MM.1S (cell line): Measurements from ENCODE around the gene VGLL4.

Source experiments
- DNase-seq: peaks from one replicate; pipeline ENCODE4 v3.0.0-alpha.2; 2015
- H2AFZ ChIP-seq: fragments of 300-600 bp; sonication (generic); 2 replicates; pipeline ENCODE4 v1.6.0; 2016; ENCODE audit warnings: antibody characterized with exemption, low read length
- H3F3A ChIP-seq: fragments of 300-600 bp; sonication (generic); 2 replicates; pipeline ENCODE4 v1.6.1; 2016; ENCODE audit warnings: mild to moderate bottlenecking, antibody characterized with exemption, low read length, moderate library complexity, mixed read lengths; ENCODE audit not compliant: insufficient read depth
- H3K27ac ChIP-seq: fragments of 300-600 bp; sonication (generic); 2 replicates; pipeline ENCODE4 v1.5.1; 2016; ENCODE audit warnings: mild to moderate bottlenecking, low read length
- H3K27me3 ChIP-seq: fragments of 300-600 bp; sonication (generic); replicated peaks from 2 replicates; pipeline ENCODE4 v1.6.0; 2016; ENCODE audit warnings: low read length; ENCODE audit not compliant: insufficient read depth
- H3K36me3 ChIP-seq: fragments of 300-600 bp; sonication (generic); replicated peaks from 2 replicates; pipeline ENCODE4 v1.6.1; 2016; ENCODE audit warnings: mild to moderate bottlenecking, low read length, mixed read lengths; ENCODE audit not compliant: insufficient read depth
- H3K4me1 ChIP-seq: fragments of 300-600 bp; sonication (generic); 2 replicates; pipeline ENCODE4 v1.6.1; 2016; ENCODE audit warnings: low read length, mixed read lengths
- H3K4me2 ChIP-seq: fragments of 300-600 bp; sonication (generic); 2 replicates; pipeline ENCODE4 v1.6.0; 2016; ENCODE audit warnings: low read depth, low read length
- H3K4me3 ChIP-seq: fragments of 300-600 bp; sonication (generic); 2 replicates; pipeline ENCODE4 v1.5.1; 2016; ENCODE audit warnings: low read length, mixed read lengths
- H3K79me2 ChIP-seq: fragments of 300-600 bp; sonication (generic); 2 replicates; pipeline ENCODE4 v1.6.1; 2016; ENCODE audit warnings: mixed run types, low read length, mixed read lengths
- H3K9ac ChIP-seq: fragments of 300-600 bp; sonication (generic); 2 replicates; pipeline ENCODE4 v1.6.1; 2016; ENCODE audit warnings: low read length, mixed read lengths
- H3K9me2 ChIP-seq: fragments of 300-600 bp; sonication (generic); replicated peaks from 2 replicates; pipeline ENCODE4 v1.6.1; 2016; ENCODE audit warnings: mild to moderate bottlenecking, low read length, mixed read lengths; ENCODE audit not compliant: insufficient read depth
- H3K9me3 ChIP-seq: fragments of 300-600 bp; sonication (generic); replicated peaks from 2 replicates; pipeline ENCODE4 v1.6.1; 2016; ENCODE audit warnings: mild to moderate bottlenecking, low read length, mixed read lengths; ENCODE audit not compliant: insufficient read depth
- H4K20me1 ChIP-seq: fragments of 300-600 bp; sonication (generic); 2 replicates; pipeline ENCODE4 v1.6.1; 2016; ENCODE audit warnings: mild to moderate bottlenecking, low read length, moderate library complexity, mixed read lengths; ENCODE audit not compliant: insufficient read depth
- EZH2 ChIP-seq: fragments of 300-600 bp; sonication (generic); optimal IDR thresholded peaks from 2 replicates; pipeline ENCODE3; 2017; ENCODE audit warnings: low read depth, mild to moderate bottlenecking, antibody characterized with exemption, low read length, mixed read lengths
- EZH2phosphoT487 ChIP-seq: fragments of 300-600 bp; sonication (generic); IDR thresholded peaks from 2 replicates; pipeline ENCODE4 v1.6.1; 2018; ENCODE audit warnings: antibody characterized with exemption, low read length
- TF ChIP-seq, protein P1 (sequence below): fragments of 300-600 bp; sonication (generic); IDR thresholded peaks from 2 replicates; pipeline ENCODE4 v1.5.1; 2016; ENCODE audit warnings: antibody characterized with exemption, low read length, mixed read lengths

VGLL4 gene

DNA sequence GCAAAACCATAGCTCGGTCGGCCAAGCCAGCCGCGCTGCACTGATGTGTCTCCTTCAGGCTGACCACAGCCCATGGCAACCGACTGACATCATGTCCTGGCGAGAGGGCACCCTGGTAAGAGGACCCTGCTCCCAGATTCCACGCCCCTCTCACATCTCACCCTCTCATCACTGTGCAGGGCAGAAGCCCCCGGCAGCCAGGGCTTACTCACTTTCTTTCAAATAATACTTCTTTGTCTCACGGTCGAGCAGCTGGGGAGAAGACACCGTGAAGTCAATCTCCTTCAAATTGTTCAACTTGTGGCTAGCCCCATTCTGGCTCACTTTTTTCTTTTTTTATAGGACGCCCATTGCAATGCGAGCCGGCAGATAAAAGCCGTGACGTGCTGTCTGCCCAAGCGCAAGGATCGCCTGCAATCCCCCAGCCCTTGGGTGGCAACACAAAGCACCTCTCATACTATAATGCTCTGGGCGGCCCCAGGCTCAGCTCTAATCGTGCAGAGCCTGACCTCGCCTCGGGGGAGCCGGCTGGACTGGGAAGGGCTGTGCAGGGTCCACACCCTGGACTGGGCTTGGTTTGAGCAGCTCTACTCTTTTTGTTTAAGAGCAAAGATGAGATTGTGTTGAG lies 33.6 kb downstream of the VGLL4 start:
- peaks cover 70% of the 10 kb centered on the region for H3K79me2 ChIP-seq
- no peak for DNase-seq
- H3K27ac ChIP-seq, result no peak overlapping the region
- TF ChIP-seq EZH2phosphoT487, result no peak
- no peak for TF ChIP-seq EZH2
- TF ChIP-seq, protein P1, sequence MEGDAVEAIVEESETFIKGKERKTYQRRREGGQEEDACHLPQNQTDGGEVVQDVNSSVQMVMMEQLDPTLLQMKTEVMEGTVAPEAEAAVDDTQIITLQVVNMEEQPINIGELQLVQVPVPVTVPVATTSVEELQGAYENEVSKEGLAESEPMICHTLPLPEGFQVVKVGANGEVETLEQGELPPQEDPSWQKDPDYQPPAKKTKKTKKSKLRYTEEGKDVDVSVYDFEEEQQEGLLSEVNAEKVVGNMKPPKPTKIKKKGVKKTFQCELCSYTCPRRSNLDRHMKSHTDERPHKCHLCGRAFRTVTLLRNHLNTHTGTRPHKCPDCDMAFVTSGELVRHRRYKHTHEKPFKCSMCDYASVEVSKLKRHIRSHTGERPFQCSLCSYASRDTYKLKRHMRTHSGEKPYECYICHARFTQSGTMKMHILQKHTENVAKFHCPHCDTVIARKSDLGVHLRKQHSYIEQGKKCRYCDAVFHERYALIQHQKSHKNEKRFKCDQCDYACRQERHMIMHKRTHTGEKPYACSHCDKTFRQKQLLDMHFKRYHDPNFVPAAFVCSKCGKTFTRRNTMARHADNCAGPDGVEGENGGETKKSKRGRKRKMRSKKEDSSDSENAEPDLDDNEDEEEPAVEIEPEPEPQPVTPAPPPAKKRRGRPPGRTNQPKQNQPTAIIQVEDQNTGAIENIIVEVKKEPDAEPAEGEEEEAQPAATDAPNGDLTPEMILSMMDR, result no peak
- H2AFZ ChIP-seq, result no peak overlapping the region
- no peaks in the 10 kb centered on the region for H3K9me3 ChIP-seq
- no peaks in the 10 kb centered on the region for H3K27me3 ChIP-seq
- H3K4me3 ChIP-seq, result no peak overlapping the region
- H3K9ac ChIP-seq, result no peak overlapping the region
- no peaks in the 10 kb centered on the region for H3F3A ChIP-seq
- H3K4me2 ChIP-seq, result no peak overlapping the region
- H3K9me2 ChIP-seq, result no peaks in the 10 kb centered on the region
- H3K36me3 ChIP-seq, result no peaks in the 10 kb centered on the region
- H4K20me1 ChIP-seq, result 0 out of 2 replicates have a peak, but pooled peaks cover 3% of the 10 kb centered on the region
- no peaks in the 10 kb centered on the region for H3K4me1 ChIP-seq

DNA sequence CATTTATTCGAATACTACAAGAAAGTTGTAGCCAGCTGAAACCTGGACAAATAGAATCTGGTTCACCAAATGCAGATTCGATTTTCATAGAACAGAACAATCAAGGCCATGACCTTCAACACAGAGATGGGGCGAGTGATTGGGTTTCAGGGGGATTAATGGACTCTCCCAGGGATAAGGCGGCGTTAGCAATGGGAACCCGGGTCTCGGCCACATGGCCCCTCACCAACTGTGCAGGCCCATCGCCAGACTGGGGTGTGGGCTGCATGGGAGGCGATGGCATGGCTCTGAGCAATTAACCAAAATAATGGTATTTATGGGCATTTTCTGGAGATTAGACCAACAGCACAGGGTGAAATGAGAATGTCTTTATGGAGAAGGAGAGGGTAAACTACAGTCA lies 34.2 kb downstream of the VGLL4 start:
- Histone ChIP-seq H3K27me3 (no peaks in the 10 kb centered on the region), H3K4me1 (no peaks in the 10 kb centered on the region), H3K79me2 (peaks cover 65% of the 10 kb centered on the region), H4K20me1 (0 out of 2 replicates have a peak, but pooled peaks cover 3% of the 10 kb centered on the region), H2AFZ (no peak overlapping the region), H3K36me3 (no peaks in the 10 kb centered on the region), H3K27ac (no peak overlapping the region), H3F3A (no peaks in the 10 kb centered on the region), H3K9me3 (no peaks in the 10 kb centered on the region), H3K4me3 (no peak overlapping the region), H3K4me2 (no peak overlapping the region), H3K9ac (no peak overlapping the region), H3K9me2 (no peaks in the 10 kb centered on the region)
- TF ChIP-seq, protein P1, result no peak
- TF ChIP-seq EZH2 (no peak), EZH2phosphoT487 (no peak)
- DNase-seq, result no peak

DNA sequence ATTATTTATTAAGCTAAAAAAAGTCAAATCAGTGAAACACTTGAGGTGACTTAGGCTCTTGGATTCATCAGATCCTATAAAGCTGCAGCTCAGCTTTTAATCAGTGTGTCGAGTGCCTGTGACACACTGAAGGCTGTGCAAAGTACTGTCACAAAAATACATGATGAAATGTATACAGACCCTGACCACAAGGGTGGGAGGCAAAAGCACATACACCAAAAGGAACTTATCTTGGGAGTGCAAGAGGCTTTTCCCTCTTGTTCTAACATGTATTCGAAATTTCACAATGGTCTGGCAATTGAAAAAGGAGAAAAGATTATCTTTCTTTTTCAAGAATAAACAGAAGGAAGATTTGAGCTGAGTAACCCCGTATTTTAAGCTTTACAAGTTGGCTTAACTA lies 35.9 kb downstream of the VGLL4 start:
- Histone ChIP-seq H3K9ac (no peak overlapping the region), H3F3A (no peaks in the 10 kb centered on the region), H3K79me2 (peaks cover 58% of the 10 kb centered on the region), H3K9me3 (no peaks in the 10 kb centered on the region), H2AFZ (no peak overlapping the region), H3K36me3 (no peaks in the 10 kb centered on the region), H3K4me3 (no peak overlapping the region), H3K4me1 (no peaks in the 10 kb centered on the region), H4K20me1 (0 out of 2 replicates have a peak, but pooled peaks cover 3% of the 10 kb centered on the region), H3K4me2 (no peak overlapping the region), H3K9me2 (no peaks in the 10 kb centered on the region), H3K27ac (no peak overlapping the region), H3K27me3 (no peaks in the 10 kb centered on the region)
- TF ChIP-seq EZH2 (no peak), EZH2phosphoT487 (no peak)
- TF ChIP-seq, protein P1, result no peak
- no peak for DNase-seq
